K562 (cell line): ENCODE data around the gene YPEL2. TPM values are rescaled to one million over a fixed set of nuclear protein-coding genes. Genes with fewer than 3 reads are reported as not detected.

Source experiments
- BCL6 ChIP-seq: fragments of 250-450 bp; sonication (Bioruptor Pico); IDR thresholded peaks from 2 replicates; pipeline ENCODE4 v1.4.0; 2020
- BMI1 ChIP-seq: fragments of 150-350 bp; IDR thresholded peaks from 2 replicates; pipeline ENCODE4 v1.6.1; 2014; ENCODE audit warnings: low read length
- CBX1 ChIP-seq: sonication (generic); IDR thresholded peaks from 2 replicates; pipeline ENCODE4 v1.6.1; 2016; ENCODE audit warnings: antibody characterized with exemption, low read depth, mild to moderate bottlenecking
- GTF2E2 ChIP-seq: fragments of 200-800 bp; sonication (Bioruptor generic); IDR thresholded peaks from 2 replicates; pipeline ENCODE4 v1.6.1; 2016; ENCODE audit warnings: missing genetic modification characterization, missing compliant biosample characterization
- HDAC2 ChIP-seq: fragments of 450-650 bp; IDR thresholded peaks from 2 replicates; pipeline ENCODE4 v1.6.1; 2016; ENCODE audit warnings: mild to moderate bottlenecking
- JUND ChIP-seq, 2 experiments: IDR thresholded peaks; 2 replicates in 1 of 2; 3 replicates in 1 of 2; pipeline ENCODE4 v1.6.1; 2011; ENCODE audit warnings: borderline replicate concordance in 2 of 2, low read depth in 2 of 2, low read length in 2 of 2, improper control_type of control experiment in 1 of 2, missing biosample characterization in 1 of 2, missing genetic modification characterization in 1 of 2, missing genetic modification reagents in 1 of 2
- KAT2B ChIP-seq: IDR thresholded peaks from one replicate; pipeline ENCODE4 v1.6.1; 2012; ENCODE audit warnings: low read depth, mild to moderate bottlenecking, control low read depth, inconsistent platforms, low read length, moderate library complexity
- NFE2L1 ChIP-seq: fragments of 450-650 bp; IDR thresholded peaks from 2 replicates; pipeline ENCODE4 v1.6.1; 2016; ENCODE audit warnings: missing genetic modification characterization, low read depth, mild to moderate bottlenecking, missing compliant biosample characterization, moderate library complexity, borderline replicate concordance
- NFYB ChIP-seq: IDR thresholded peaks from 2 replicates; pipeline ENCODE4 v1.6.1; 2011; ENCODE audit warnings: mild to moderate bottlenecking, moderate library complexity; ENCODE audit not compliant: insufficient read length; ENCODE audit errors: extremely low read depth
- PHF20 ChIP-seq: fragments of 450-650 bp; IDR thresholded peaks from 2 replicates; pipeline ENCODE4 v1.6.1; 2018; ENCODE audit not compliant: partially characterized antibody
- SLC30A9 ChIP-seq: fragments of 250-450 bp; sonication (Bioruptor Pico); IDR thresholded peaks from 2 replicates; pipeline ENCODE4 v1.8.0; 2022; ENCODE audit warnings: mild to moderate bottlenecking, moderate library complexity
- TAF9B ChIP-seq: fragments of 450-650 bp; IDR thresholded peaks from 2 replicates; pipeline ENCODE4 v1.6.1; 2018; ENCODE audit warnings: mild to moderate bottlenecking; ENCODE audit not compliant: partially characterized antibody
- TARDBP ChIP-seq: fragments of 450-650 bp; IDR thresholded peaks from 2 replicates; pipeline ENCODE4 v1.6.1; 2016
- TBL1XR1 ChIP-seq, 2 experiments: IDR thresholded peaks; 2 replicates each; pipeline ENCODE4 v1.6.1; 2012; ENCODE audit warnings: improper control_type of control experiment in 2 of 2, low read length in 2 of 2, mild to moderate bottlenecking in 1 of 2
- TFAM ChIP-seq: fragments of 250-450 bp; sonication (Bioruptor Pico); conservative IDR thresholded peaks from 2 replicates; pipeline ENCODE4 v1.5.0; 2021; ENCODE audit warnings: mild to moderate bottlenecking, moderate library complexity
- ZBTB11 ChIP-seq, 3 experiments: fragments of 200-800 bp in 1 of 3; fragments of 250-450 bp in 1 of 3; fragments of 450-650 bp in 1 of 3; sonication (Bioruptor Pico) in 1 of 3; sonication (Bioruptor generic) in 1 of 3; formaldehyde crosslinking in 1 of 3; IDR thresholded peaks; 2 replicates each; pipeline versions ENCODE4 v1.6.1 to v1.8.0; 2016 to 2022; ENCODE audit warnings: mild to moderate bottlenecking in 2 of 3, missing genetic modification characterization in 2 of 3, missing compliant biosample characterization in 1 of 3, moderate library complexity in 1 of 3
- ZFP1 ChIP-seq: fragments of 450-650 bp; formaldehyde crosslinking; IDR thresholded peaks from 2 replicates; pipeline ENCODE4 v1.4.0; 2020; ENCODE audit warnings: mild to moderate bottlenecking, mixed read lengths
- ZNF224 ChIP-seq: sonication (generic); formaldehyde crosslinking; IDR thresholded peaks from 2 replicates; pipeline ENCODE4 v1.8.0; 2022; ENCODE audit warnings: mild to moderate bottlenecking, missing genetic modification reagents
- ZNF274 ChIP-seq: IDR thresholded peaks from 2 replicates; pipeline ENCODE4 v1.6.1; 2011; ENCODE audit warnings: low read depth, mild to moderate bottlenecking, low read length, moderate library complexity, borderline replicate concordance
- polyA plus RNA-seq, 8 experiments: library from polyadenylated mRNA; depleted of rRNA in 4 of 8; stranded (reverse) in 5 of 8; unstranded in 3 of 8; fragments of >200 nt; fragmentation: Nextera tagmentation in 2 of 8; fragmentation: Illumina TruSeq in 1 of 8; extraction: Ambion mirVana in 2 of 8; extraction: Trizol in 1 of 8; gene quantifications; 2 replicates each; pipeline versions ENCODE4 v1.2.1 to v1.2.3, GENCODE V29; 2011 to 2014; ENCODE audit warnings: inconsistent platforms in 1 of 8, missing spikeins in 1 of 8
- total RNA-seq, 7 experiments: library from RNA; depleted of rRNA in 6 of 7; stranded (reverse); fragments of >200 nt in 6 of 7; fragmentation: Illumina TruSeq in 2 of 7; extraction: Trizol in 2 of 7; gene quantifications; 2 replicates each; pipeline versions ENCODE4 v1.2.1 to v1.2.3, GENCODE V29; 2011 to 2021; ENCODE audit warnings: low replicate concordance in 1 of 7
- TF ChIP-seq, protein P1 (sequence below), 2 experiments: fragments of 450-650 bp; IDR thresholded peaks; 2 replicates each; pipeline ENCODE4 v1.6.1; 2018; ENCODE audit warnings: mild to moderate bottlenecking in 2 of 2, low read depth in 1 of 2; ENCODE audit not compliant: partially characterized antibody in 2 of 2

The YPEL2 gene
- total and polyA plus RNA-seq, 9 of the 15 experiments (the other 6 are each of a cell fraction or from before 2014, with no cell fraction given) = 0.11 to 2.4 (median 0.47) TPM

- TF ChIP-seq ZBTB11 (CRISPR knock-in tag; IDR thresholded peaks at IDR 0.05) (no peak), PHF20 (no peak), TBL1XR1 (IDR thresholded peaks at IDR 0.05; ENCODE audit: low read length in 2 of 2) (no peak), TFAM (no peak), HDAC2 (peak; percentile 54; the same call in 1 of the 2 replicates), ZNF274 (no peak), SLC30A9 (CRISPR knock-in tag) (no peak), BCL6 (CRISPR knock-in tag) (no peak), GTF2E2 (no peak), JUND (IDR thresholded peaks at IDR 0.05; ENCODE audit: borderline replicate concordance, low read depth, low read length) (peak; percentile 62; the same call in 1 of the 2 replicates), JUND (tag; IDR thresholded peaks at IDR 0.05; ENCODE audit: borderline replicate concordance, low read depth, low read length) (peak; percentile 77; the same call in 2 of the 3 replicates), ZFP1 (CRISPR knock-in tag) (no peak), KAT2B (no peak), CBX1 (no peak), ZNF224 (CRISPR knock-in tag) (no peak), TARDBP (no peak), NFYB (no peak), NFE2L1 (tag) (peak; percentile 52; the same call in 1 of the 2 replicates), BMI1 (no peak), TAF9B (no peak)
- TF ChIP-seq, protein P1, sequence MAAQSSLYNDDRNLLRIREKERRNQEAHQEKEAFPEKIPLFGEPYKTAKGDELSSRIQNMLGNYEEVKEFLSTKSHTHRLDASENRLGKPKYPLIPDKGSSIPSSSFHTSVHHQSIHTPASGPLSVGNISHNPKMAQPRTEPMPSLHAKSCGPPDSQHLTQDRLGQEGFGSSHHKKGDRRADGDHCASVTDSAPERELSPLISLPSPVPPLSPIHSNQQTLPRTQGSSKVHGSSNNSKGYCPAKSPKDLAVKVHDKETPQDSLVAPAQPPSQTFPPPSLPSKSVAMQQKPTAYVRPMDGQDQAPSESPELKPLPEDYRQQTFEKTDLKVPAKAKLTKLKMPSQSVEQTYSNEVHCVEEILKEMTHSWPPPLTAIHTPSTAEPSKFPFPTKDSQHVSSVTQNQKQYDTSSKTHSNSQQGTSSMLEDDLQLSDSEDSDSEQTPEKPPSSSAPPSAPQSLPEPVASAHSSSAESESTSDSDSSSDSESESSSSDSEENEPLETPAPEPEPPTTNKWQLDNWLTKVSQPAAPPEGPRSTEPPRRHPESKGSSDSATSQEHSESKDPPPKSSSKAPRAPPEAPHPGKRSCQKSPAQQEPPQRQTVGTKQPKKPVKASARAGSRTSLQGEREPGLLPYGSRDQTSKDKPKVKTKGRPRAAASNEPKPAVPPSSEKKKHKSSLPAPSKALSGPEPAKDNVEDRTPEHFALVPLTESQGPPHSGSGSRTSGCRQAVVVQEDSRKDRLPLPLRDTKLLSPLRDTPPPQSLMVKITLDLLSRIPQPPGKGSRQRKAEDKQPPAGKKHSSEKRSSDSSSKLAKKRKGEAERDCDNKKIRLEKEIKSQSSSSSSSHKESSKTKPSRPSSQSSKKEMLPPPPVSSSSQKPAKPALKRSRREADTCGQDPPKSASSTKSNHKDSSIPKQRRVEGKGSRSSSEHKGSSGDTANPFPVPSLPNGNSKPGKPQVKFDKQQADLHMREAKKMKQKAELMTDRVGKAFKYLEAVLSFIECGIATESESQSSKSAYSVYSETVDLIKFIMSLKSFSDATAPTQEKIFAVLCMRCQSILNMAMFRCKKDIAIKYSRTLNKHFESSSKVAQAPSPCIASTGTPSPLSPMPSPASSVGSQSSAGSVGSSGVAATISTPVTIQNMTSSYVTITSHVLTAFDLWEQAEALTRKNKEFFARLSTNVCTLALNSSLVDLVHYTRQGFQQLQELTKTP (IDR thresholded peaks at IDR 0.05; ENCODE audit: low read depth in 1 of 2, partially characterized antibody in 2 of 2) = peak in 1 of 2 experiments; percentile 42
Observed at GRCh38 chr17:59423137-59423724, 91.8 kb downstream of the YPEL2 start (continued).
